GM19324 (cell line): ENCODE results near the gene RCBTB2.
A peak's percentile ranks its signal among the peaks of the same experiment; 100 is the strongest.

ENCODE experiments used
- ATAC-seq: cut with Tn5 transposase; IDR thresholded peaks from one replicate; pipeline ENCODE4 v1.9.1; 2021; ENCODE audit warnings: mild to moderate bottlenecking, moderate library complexity; ENCODE audit not compliant: unreplicated experiment, low FRiP score

RCBTB2 gene

DNA sequence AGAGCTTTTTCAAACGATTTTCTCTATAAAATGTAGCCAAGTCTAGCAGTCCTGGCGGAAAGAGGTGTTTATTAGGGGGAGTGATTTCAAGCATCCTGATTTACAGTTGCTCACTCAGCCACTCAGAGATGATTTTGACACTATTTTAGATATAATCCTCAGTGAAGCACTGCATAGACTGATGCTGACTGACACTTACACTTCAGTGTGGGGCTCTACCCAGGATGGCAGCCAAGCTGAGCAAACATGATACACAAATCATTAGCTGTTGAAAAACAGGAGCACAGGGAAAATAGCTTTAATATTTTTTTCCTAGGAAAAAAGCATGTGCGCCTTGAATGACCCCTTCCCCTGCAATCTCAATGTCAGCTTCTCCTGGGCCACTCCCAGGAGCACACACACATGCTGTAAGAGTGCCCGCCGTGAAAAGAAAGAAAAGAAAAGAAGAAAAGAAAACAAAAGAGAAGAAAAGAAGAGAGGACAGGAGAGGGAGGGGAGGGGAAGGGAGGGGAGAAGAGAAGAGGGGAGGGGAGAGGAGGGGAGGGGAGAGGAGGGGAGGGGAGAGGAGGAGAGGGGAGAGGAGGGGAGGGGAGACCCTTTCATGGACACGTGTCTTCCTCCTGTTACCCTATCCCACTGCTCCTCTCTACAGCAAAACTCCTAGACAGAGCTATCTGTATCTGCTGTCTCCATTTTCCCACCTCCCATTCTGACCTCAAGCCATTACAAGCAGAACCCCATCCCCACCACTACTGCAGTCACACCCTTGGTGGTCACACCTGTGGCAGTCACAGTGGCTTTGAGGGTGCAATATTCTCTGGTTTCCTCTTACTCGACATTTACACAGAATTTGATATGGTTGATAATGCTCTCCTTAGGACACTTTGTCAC is 36.4 kb downstream of the RCBTB2 start:
- no peak for ATAC-seq

DNA sequence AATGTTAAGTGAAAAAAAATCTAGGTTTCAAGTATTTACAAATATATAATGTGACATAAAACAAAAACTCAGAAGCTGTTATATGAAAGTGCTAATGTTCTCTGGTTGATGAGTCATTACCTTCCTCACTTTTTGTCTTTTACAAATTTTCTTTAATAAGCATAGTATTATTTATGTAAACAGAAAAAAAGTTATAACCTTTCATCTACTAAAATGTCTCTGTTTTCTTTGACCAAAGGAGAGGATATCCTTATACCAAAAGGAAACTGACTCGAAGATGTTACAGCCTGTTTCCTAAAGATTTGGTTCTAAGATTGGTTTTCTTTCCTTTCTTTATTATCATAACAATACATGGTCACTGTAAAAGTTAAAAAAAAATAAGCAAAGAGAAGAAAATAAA is 38.0 kb downstream of the RCBTB2 start:
- ATAC-seq, result no peak

DNA sequence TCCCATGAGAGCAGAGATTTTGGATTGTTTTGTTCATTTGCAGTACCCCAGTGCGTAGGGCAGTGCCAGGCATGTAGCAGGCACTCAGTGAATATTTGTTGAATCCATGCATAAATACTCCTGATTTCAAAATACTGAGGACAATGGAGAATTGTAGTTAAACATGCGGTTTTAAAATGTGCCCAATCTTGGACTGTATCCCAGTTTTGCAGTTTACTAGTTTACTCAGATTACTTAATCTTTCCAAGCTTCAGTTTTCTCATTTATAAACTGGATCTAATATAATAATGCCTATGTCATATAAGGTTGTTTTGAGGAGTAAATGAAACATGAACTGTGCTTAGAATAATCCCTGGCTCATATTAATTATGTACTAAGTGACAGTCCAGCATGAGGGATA is 39.0 kb downstream of the RCBTB2 start:
- no peak for ATAC-seq

DNA sequence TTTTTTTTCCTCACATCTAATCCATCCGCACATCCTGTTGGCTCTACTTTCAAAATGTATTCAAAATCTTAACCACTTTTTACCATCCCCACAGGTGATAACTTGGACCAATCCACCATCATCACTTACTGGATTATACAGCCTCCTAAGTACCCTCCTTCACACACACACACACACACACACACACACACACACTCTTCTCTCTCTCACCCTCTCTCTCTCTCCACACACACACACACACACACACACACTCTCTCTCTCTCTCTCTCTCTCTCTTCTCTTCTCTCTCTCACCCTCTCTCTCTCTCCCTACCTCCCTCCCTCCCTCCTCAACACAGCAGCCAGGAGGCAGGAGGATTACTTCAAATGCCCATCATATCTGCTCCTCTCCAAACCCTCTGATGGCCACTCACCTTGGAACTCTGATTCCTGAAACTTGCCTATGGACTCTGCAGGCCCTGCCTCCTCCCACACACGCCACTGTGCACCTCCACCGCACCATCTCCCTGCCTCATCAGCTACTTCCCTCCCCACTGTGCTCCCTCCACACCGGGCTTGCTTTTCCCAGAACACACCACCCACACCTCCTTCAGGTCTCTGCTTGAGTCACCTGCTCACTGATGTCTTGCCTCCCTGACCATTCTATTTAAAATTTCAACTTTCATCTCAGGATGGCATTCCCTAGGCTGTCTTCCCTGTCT is 39.7 kb downstream of the RCBTB2 start:
- ATAC-seq, result no peak

DNA sequence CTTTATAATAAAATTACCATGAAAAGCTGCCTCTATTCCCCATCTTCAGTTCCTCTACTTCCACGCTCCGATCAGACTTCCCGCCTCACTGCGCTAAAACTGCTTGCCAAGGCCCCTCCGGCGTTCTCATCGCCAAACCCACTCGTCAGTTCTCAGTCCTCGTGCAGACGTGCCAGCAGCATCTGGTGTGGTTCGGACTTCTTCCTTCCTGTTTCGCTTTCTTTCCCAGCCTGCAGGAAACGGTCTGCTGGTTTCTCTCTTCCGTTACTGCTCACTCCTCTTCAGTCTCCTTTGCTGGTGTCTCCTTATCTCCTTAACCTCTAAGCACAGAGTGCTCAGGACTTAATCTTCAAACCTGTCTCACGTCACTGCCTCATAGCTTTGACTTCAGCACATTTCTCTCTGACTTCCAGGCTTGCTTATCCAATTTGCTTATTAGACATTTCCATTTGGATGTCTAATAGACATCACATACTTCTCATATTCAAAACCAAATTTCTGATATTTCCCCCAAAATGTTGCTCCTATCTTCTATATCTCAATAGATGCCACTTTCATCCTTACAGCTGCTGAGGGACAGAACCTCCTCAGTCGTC is 40.3 kb downstream of the RCBTB2 start:
- ATAC-seq, result peak; percentile 78

DNA sequence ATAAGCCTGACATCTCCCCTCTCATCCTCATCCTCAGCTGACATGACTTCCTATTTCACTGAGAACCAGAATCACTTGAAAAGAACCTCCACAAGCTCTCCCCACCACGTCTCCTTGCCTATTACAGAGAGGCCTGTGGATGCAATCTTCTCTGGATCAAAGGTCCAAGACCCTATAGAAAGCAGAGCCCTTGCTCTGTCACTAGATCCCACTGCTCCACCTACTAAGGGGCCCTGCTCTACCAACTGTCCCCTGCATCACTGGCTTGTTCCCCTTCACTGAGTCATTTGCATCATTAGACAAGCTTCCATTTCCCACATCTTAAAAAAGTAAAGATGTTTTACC is 40.8 kb downstream of the RCBTB2 start:
- ATAC-seq, result peak; percentile 44

DNA sequence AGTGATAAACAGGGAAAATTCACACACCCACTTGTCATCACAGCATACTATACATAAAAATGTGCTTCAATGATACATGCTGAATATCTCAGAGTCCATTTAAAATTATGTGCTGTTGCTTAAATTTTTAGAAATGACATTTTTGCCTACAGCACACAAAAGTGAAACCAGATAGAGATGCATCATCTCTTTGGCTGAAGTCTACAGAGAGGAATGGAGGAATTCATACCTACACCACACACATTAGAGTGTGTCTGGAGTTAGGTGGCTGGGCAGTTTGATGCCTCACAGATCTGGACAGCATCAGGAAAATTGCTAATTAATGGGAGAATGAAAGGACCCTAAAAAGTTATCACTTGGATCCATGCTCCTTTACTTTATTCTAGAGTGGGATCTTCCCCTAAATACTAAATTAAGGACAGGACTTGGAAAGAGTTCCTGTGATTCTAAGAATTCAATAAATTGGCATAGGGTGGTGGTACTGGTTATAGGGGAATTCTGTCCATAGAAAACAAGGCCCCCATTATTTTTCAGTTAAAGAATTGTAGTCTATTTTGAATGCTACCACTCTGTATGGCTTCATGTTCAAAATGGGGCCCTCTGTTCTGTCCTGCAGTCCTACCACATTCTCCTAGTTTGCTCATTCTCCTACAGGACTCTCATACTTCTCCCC is 41.3 kb downstream of the RCBTB2 start:
- no peak for ATAC-seq

DNA sequence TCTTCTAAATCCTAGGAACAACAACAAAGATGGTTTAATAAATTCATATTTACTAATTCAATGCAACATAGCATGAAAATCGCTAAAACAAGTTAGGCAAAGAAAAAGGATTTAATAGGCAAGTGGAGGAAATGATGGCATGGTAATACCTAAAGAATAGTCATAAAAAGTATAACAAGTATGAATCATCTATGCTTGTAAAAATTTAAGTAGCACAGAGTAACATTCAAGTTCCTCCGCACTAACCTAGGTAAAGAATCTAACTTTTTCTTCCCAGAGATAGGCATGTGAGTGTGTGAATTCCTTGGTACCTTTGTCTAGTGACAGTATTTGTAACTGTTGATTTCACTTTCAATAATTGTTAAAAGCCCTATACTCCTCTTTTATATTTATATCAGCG is 42.6 kb downstream of the RCBTB2 start:
- no peak for ATAC-seq

DNA sequence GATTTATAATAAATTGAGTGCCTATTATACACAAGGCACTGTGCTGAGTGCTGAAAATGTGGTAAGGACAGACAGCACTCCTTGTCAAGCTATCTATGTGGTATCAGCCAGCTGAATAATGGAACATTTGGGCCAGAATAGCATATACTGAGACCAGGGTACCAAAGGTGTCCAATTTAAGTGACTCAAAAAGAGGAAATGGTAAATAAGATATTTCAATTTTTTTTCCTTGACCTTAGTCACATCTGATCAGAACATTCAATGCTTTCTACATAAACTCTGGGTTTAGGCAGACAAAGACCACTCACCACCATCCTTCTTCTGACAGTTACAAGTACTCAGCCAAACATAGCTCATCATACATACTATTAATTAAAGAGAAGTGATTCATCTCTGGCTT is 43.2 kb downstream of the RCBTB2 start:
- no peak for ATAC-seq

DNA sequence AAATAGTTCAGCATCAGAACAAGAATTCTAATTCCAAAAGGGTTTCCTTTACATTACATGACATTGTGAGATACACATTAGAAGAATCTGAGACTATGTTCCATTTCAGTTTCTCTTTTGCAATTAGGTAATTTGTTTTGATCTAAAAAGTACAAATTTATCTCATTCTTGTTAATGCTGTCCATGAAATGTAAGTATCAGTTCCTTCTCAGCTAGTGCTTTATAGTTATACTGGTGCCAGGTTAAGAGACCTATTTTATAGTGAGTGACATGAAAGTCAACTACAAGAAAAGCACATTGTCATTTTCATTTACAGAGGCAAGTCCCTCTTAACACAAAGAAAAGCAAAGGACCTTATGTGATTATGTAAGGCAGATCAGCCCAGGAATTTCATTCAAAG is 43.9 kb downstream of the RCBTB2 start:
- no peak for ATAC-seq

DNA sequence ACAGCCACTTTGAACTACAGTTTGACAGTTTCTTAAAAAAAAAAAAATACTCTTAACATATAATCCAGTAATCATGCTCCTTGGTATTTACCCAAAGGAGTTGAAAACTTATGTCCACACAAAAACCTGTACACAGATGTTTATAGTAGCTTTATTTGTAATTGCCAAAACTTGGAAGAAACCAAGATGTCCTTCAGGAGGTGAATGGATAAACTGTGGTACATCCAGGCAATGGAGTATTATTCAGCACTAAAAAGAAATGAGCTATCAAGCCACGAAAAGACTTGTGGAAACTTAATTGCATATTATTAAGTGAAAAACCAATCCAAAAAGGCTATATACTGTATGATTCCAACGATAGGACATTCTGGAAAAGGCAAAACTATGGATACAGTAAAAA is 44.9 kb downstream of the RCBTB2 start:
- ATAC-seq, result no peak

DNA sequence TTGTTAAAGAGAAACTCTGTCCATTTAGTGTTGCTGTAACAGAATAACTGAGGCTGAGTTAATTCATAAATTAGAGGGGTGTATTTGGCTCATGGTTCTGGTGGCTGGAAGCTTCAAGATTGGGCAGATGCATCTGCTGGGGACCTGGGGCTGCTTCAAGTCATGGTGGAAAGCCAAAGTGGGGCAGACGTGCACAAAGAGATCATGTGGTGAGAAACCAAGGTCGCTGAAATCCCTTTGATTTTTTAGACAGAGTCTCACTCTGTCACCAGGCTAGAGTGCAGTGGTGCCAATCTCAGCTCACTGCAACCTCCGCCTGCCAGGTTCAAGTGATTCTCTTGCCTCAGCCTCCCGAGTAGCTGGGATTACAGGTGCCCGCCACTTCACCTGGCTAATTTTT is 46.0 kb downstream of the RCBTB2 start:
- no peak for ATAC-seq

DNA sequence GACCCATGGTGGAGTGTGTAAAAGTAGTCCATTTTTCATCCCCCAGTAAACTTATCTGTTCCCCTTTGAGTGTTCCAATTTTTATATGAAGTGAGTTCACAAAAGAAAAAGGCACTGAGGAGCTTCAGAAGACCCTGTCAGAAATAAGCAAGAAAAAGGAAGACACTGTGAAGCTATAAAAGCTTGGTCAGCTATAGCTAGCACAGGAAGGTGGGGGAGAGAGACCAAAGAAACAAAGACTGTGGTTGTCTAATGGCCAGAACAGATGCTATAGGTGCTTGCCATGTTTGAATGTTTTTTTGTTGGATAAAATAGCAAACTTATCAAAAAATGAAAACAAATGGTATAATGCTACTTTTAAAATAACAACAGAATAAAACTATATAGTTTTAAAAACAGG is 46.5 kb downstream of the RCBTB2 start:
- ATAC-seq, result no peak

DNA sequence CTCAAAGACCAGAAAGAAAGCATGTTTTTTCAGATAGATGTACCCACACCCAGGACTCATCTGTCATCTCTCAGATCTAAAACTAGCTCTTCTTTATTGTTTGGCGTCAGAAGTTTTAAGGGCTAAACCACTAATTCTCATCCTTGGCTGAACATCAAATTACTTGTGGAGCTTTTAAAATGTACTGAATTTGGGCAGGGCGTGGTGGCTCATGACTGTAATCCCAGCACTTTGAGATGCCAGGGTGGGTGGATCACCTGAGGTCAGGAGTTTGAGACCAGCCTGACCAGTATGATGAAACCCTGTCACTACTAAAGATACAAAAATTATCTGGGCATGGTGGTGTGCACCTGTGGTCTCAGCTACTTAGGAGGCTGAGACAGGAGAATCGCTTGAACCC is 47.4 kb downstream of the RCBTB2 start:
- ATAC-seq, result no peak

DNA sequence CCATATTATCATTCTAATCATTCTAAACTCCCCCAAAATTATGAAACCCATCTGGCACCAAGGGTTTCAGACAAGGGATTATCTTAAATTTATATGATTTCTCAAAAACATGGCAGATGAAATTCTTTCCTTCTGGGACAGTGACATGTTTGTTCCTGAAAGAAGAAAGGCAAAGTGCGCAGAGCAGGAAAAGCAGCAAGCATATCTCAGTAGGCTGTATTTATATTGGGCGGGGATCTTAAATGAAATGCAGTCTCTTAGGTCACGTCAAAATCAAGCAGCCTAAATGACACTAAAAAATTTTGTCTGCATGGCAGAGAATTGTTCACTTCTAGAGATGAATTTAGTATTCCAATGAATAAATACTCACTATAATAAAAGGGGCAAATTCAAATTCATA is 49.3 kb downstream of the RCBTB2 start:
- no peak for ATAC-seq

DNA sequence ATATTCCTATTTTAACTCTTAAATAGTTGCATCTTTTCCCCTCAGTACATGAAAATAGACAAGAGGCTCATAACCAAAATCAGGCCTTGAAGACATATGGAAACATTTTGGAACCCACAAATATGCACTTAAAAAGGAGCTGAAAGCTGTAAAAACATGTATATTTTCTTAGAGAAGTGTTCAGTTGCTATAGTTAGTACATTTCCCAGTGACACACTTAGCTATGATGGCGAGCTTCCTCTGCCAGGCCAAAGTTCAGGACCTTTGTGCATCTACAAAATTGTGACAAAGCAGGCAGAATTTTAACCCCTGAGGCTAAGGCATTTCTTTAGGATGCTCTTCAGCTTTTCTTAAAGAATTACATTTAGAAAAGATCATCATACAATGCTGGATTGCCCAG is 54.5 kb downstream of the RCBTB2 start:
- ATAC-seq, result no peak

DNA sequence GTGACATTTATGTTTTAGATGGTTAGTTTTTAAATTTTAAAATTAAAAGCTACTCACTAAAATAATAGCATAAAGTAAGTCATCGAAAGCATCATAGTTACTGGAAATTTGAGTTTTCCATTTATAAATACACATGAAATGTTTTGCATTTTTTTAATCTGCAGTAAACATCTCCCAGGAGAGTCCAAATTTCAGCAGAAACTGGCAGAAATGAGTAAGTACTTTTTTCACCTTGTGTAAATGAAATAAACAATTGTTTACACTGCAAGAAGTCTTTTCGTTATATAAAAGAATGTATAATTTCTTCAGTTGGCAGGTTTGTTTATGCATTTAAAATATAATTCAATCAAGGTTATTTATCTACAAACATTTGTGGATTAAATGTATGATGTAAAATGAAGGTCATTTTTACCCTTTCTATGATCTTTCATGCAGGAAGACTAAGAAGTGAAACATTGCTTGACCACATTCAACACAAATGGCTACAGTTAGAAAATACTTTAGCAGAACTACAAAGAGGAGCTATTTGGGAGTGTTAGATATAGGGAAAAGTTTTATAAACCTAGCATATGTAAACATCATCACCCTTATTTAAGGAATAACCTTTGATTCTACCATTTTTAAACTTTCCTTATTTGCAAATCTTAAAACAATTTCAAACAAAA is 55.6 kb downstream of the RCBTB2 start:
- ATAC-seq, result no peak

DNA sequence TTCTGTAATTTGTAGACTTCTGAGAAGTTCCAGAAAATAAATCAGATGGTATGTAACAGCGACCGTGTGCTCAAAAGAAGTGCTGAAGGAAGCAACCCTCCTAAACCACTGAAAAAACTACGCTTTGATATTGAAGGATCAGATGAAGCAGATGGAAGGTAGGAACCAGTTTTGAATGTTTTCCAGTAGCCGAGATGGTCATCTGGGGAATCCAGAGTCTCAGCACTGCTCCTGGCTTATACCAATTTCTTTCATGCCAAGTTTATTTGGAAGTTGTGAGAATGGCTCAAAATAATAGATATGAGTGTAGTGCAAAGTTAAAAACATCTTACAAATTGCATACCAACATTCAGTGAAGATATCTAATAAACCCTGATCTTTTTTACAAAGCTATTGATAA is 56.2 kb downstream of the RCBTB2 start:
- ATAC-seq, result no peak

DNA sequence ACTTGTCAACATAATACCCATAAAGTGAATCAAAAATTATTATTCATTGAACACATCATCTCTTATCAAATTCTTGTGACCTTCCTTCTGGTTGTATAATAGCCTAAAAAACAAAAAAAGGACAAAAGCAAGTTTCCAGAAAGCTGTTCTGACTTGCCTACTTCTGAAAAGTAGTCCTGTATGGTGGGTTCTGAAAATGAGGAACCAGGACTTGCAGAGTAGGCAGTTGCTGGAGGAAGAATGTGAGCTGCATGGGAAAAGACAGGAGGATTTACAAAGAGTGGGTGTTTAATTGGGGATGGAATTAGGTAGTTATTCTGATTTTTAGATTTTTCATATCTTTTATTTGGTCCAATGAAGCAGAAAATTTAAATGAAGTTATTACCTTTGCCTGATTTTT is 56.7 kb downstream of the RCBTB2 start:
- ATAC-seq, result no peak

DNA sequence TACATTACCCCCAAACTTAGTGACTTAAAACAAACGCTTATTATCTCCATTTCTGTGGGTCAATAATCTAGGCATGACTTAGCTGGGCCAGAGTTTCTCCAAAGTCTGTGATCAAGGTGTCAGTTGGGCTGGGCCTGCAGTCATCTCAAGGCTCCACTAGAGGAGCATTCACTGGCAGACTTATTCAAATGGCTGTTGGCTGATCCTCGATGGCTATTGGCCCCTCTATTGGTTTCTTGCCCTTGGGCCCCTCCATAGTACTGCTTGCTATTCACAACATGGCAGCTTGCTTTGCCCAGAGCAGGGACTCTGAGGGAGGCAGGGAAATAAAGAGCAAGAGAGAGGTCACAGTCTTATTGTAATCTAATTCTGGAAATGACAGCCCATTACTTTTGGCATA is 57.6 kb downstream of the RCBTB2 start:
- no peak for ATAC-seq
